NK-92 (cell line): ENCODE data around the gene PCDHB9.
"Not testable (repeated sequence)": the region's sequence is repeated elsewhere in the genome, so short reads cannot be mapped to it uniquely, and the experiment has no call there.

Experiments used
- DNase-seq: peaks from one replicate; lab custom pipeline; 2025; ENCODE audit not compliant: unreplicated experiment; lab: John Stamatoyannopoulos, UW

Gene PCDHB9

GRCh38 chr5:141186897-141187512 is at the start of gene PCDHB9:
Gene PCDHB9 (plus strand): TSS chr5:141187161. CDS start chr5:141187319, 158 bp downstream.
- no peak for DNase-seq

GRCh38 chr5:141137346-141137745 is 49.6 kb upstream of the PCDHB9 start:
- DNase-seq: not testable (repeated sequence)

- no peak for DNase-seq
These were observed 37.1 kb upstream of the PCDHB9 start, which contains the start of gene PCDHB6 for GRCh38 chr5:141149812-141150211. Gene PCDHB6 (plus strand): TSS chr5:141150057. CDS start chr5:141150258, 201 bp downstream.

- DNase-seq: no peak
These were observed 36.6 kb upstream of the PCDHB9 start for GRCh38 chr5:141150224-141150992.

GRCh38 chr5:141150993-141151325 is 36.0 kb upstream of the PCDHB9 start:
- no peak for DNase-seq

- DNase-seq: not testable (repeated sequence)
These were observed 35.3 kb upstream of the PCDHB9 start for GRCh38 chr5:141151632-141152031.

GRCh38 chr5:141152096-141152495 is 34.9 kb upstream of the PCDHB9 start:
- DNase-seq: not testable (repeated sequence)

GRCh38 chr5:141155540-141156374 is 31.2 kb upstream of the PCDHB9 start:
- DNase-seq: no peak

- DNase-seq: not testable (repeated sequence)
These were observed 29.6 kb upstream of the PCDHB9 start for GRCh38 chr5:141157356-141157755.

- not testable (repeated sequence) for DNase-seq
These were observed 29.1 kb upstream of the PCDHB9 start for GRCh38 chr5:141157901-141158300.

- DNase-seq: no peak
These were observed 14.4 kb upstream of the PCDHB9 start, which contains the start of gene PCDHB7 for GRCh38 chr5:141172381-141173204. Gene PCDHB7 (plus strand): TSS chr5:141172644. CDS start chr5:141172836, 192 bp downstream.

GRCh38 chr5:141174291-141175104 is 12.5 kb upstream of the PCDHB9 start:
- DNase-seq: not testable (repeated sequence)

GRCh38 chr5:141175933-141176332 is 11.0 kb upstream of the PCDHB9 start:
- DNase-seq: no peak

GRCh38 chr5:141177577-141178191 is 9.3 kb upstream of the PCDHB9 start, which contains the start of gene PCDHB8:
Gene PCDHB8 (plus strand): TSS chr5:141177790. CDS start chr5:141178035, 245 bp downstream.
- DNase-seq: not testable (repeated sequence)

- not testable (repeated sequence) for DNase-seq
These were observed 7.6 kb upstream of the PCDHB9 start for GRCh38 chr5:141179371-141179770.

GRCh38 chr5:141179876-141180275 is 7.1 kb upstream of the PCDHB9 start:
- not testable (repeated sequence) for DNase-seq

- no peak for DNase-seq
These were observed 6.6 kb upstream of the PCDHB9 start for GRCh38 chr5:141180313-141180712.

- DNase-seq: no peak
These were observed 4.7 kb upstream of the PCDHB9 start, which contains the start of gene PCDHB16 for GRCh38 chr5:141182248-141182647. Gene PCDHB16 (plus strand): TSS chr5:141182387. CDS start chr5:141182560, 173 bp downstream.
